ENCODE data around the gene LIN28B.
"Not testable (repeated sequence)": the region's sequence is repeated elsewhere in the genome, so short reads cannot be mapped to it uniquely, and the experiment has no call there.

The LIN28B gene

GRCh38 chr6:104955927-104956730 lies 778 bp upstream of the LIN28B start:
- DNase-seq (ENCODE audit: low read depth in 2 of 2), result no peak

- no peak for DNase-seq (ENCODE audit: low read depth in 2 of 2)
Observed at GRCh38 chr6:104957301-104958177, 632 bp downstream of the LIN28B start.

- DNase-seq (ENCODE audit: low read depth in 2 of 2), result no peak
Observed at GRCh38 chr6:104958178-104959025, 1.5 kb downstream of the LIN28B start.

GRCh38 chr6:104959026-104959858 lies 2.3 kb downstream of the LIN28B start:
- DNase-seq (ENCODE audit: low read depth in 2 of 2), result no peak

GRCh38 chr6:104969108-104969507 lies 12.2 kb downstream of the LIN28B start:
- no peak for DNase-seq (ENCODE audit: low read depth in 2 of 2)

- no peak for DNase-seq (ENCODE audit: low read depth in 2 of 2)
Observed at GRCh38 chr6:104969785-104970581, 13.1 kb downstream of the LIN28B start.

DNA sequence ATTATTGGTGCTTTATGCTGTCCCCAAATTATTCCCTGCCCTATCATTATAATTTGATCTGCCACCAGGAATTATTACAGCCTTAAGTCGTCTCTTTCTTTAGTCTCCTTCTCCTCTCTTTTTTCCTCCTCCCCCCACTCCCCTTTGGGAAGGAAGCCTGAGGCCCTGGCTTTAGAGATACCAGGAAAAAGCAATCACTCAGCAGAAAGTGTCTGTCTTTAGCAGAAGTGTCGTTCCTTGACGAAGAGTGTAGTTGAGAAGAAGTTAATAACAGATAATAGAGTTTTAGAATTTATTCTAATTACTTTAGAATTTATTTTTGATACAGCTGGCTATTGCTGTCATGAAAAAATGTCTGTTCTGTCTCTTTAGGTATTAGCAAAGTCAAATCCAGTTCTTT lies 16.5 kb downstream of the LIN28B start:
- DNase-seq (ENCODE audit: low read depth in 2 of 2), result no peak

DNA sequence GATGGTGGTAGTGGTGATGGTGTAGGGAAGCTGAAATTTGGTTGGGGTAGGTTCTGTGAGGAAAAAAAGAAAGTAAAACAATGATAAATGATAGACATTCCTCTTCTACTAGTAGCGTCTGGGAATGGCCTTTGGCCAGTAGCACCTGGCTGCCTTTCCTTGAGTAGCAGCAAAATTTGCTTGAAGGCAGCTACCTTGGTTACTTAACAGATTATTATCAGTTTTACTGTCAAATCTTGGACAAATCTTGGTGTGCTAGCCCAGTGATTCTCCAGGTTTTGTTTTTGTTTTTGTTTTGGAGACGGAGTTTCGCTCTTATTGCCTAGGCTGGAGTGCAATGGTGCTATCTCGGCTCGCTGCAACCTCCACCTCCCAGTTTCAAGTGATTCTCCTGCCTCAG lies 26.4 kb downstream of the LIN28B start:
- DNase-seq (ENCODE audit: low read depth in 2 of 2), result no peak

- no peak for DNase-seq (ENCODE audit: low read depth in 2 of 2)
Observed at GRCh38 chr6:104983776-104984175, 26.9 kb downstream of the LIN28B start.

DNA sequence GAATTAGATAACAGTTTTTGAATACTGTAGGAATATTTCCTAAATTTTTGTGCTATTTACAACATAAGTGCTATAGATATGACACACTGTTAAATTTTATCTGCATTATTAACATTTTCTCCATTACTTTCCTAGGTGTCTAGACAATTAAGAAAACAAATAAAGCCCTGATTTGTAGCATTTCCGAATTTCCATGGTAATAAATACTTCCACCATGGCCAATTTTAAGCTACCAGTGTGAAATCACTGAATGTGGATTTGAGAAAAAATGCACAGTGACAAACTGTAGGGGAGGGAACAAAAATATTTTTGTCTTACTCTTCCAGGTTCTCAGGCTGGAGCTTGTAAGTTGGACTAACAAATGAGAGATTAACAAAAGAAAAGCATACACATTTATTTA lies 27.9 kb downstream of the LIN28B start:
- no peak for DNase-seq (ENCODE audit: low read depth in 2 of 2)

DNA sequence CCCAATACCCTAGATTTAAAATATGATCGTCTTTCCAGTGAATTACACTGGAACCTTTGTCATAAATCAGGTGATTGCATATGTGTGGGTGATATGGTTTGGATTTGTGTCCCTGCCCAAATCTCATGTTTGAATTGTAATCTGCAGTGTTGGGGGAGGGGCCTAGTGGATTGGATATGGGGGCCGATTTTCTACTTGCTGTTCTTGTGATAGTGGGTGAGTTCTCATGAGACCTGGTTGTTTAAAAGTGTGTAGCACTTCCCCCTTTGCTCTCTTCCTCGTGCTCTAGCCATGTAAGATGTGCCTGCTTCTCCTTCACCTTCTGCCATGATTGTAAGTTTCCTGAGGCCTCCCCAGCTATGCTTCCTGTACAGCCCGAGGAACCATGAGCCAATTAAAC lies 29.0 kb downstream of the LIN28B start:
- not testable (repeated sequence) for DNase-seq (ENCODE audit: low read depth in 2 of 2)

- no peak for DNase-seq (ENCODE audit: low read depth in 2 of 2)
Observed at GRCh38 chr6:104986625-104987024, 29.7 kb downstream of the LIN28B start.

DNA sequence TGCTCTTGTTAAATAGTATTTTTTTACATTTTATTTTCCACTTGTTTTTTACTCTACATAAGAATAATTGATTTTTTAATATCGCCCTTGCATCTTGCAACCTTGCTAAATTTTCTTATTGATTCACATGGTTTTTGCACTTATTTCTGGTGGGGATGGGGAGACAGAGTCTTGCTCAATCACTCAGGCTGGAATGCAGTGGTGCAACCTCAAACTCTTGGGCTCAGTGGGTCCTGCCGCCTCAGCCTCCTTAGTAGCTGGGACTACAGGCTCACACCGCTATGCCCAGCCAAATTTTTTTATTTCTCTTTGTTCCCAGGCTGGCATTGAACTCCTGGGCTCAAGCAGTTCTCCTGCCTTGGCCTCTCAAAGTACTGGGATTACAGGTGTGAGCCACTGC lies 30.3 kb downstream of the LIN28B start:
- no peak for DNase-seq (ENCODE audit: low read depth in 2 of 2)

- no peak for DNase-seq (ENCODE audit: low read depth in 2 of 2)
Observed at GRCh38 chr6:104990085-104990484, 33.2 kb downstream of the LIN28B start.

DNA sequence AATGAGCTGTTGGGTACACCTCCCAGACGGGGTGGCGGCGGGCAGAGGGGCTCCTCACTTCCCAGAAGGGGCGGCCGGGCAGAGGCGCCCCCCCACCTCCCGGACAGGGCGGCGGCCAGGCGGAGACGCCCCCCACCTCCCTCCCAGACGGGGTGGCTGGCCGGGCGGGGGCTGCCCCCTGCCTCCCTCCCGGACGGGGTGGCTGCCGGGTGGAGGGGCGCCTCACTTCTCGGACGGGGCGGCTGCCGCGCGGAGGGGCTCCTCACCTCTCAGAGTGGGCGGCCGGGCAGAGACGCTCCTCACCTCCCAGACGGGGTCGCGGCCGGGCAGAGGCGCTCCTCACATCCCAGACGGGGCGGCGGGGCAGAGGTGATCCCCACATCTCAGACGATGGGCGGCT lies 34.2 kb downstream of the LIN28B start:
- DNase-seq (ENCODE audit: low read depth in 2 of 2), result not testable (repeated sequence)

DNA sequence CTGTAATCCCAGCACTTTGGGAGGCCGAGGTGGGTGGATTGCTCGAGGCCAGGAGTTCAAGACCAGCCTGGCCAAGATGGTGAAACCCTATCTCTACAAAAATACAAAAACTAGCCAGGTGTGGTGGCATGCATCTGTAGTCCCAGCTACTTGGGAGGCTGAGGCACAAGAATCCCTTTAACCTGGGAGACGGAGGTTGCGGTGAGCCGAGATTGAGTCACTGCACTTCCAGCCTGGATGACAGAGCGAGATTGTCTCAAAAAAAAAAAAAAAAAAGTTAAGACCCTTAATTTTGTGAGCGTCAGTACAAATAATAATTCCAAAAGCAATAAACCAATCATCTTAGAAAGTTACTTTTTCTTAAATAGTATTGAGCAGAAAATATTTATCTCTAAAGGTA lies 36.7 kb downstream of the LIN28B start:
- DNase-seq (ENCODE audit: low read depth in 2 of 2), result not testable (repeated sequence)

- DNase-seq (ENCODE audit: low read depth in 2 of 2), result no peak
Observed at GRCh38 chr6:104995989-104996617, 39.2 kb downstream of the LIN28B start.

DNA sequence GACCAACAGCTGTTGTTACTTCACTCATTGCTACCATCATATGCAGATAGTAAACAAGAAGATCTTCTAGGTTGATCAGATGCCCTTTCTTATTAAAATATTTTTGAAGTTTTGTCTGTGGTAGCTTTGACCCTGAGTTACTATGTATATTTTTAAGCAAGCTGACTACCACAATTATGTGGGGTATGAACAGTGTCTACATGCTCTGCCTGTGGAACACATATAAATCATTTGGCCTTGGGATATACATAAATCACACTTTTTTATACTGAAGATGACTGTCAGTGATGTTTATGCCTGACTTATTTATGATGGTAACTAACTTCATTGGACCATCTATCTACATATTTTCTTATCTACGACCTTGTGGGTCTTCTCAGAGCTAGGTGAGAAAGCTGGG lies 44.2 kb downstream of the LIN28B start:
- DNase-seq (ENCODE audit: low read depth in 2 of 2), result no peak

GRCh38 chr6:105001906-105002305 lies 45.0 kb downstream of the LIN28B start:
- no peak for DNase-seq (ENCODE audit: low read depth in 2 of 2)

DNA sequence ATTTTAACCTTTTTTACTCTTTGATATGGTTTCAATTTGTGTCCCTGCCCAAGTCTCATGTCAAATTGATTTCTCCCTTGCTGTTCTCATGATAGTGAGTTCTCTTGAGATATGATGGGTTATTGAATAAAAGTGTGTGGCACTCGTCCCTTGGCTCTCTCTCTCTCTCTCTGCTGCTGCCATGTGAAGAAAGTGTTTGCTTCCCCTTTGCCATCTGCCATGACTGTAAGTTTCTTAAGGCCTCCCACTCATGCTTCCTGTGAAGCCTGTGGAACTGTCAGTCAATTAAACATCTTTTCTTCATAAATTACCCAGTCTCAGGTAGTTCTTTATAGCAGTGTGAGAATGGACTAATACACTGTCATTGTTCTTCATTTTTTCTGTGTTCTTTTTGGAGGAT lies 48.5 kb downstream of the LIN28B start:
- DNase-seq (ENCODE audit: low read depth in 2 of 2), result no peak

Measured in stimulated activated CD8-positive, alpha-beta memory T cell treated with anti-CD3 and anti-CD28 coated beads, Interleukin-2, amount 100 ng/mL, for 1 hour (primary cell).